HEK293T (cell line): ENCODE measurements around the gene LIPA.

Experiments used
- CTCF ChIA-PET: fragments of 350-600 bp; formaldehyde crosslinking; extraction: SDS; loops from one replicate; lab custom pipeline; 2021; ENCODE audit warnings: antibody characterized with exemption, inconsistent platforms; lab: Yijun Ruan, JAX
- POLR2A ChIA-PET: fragments of 350-600 bp; formaldehyde crosslinking; extraction: SDS; loops from one replicate; lab custom pipeline; 2020; ENCODE audit warnings: antibody characterized with exemption, inconsistent platforms; lab: Yijun Ruan, JAX
- DNase-seq: peaks from one replicate; pipeline ENCODE4 v3.0.0; 2012; ENCODE audit warnings: mixed read lengths; ENCODE audit errors: extremely low spot score
- ARNT ChIP-seq: fragments of 450-650 bp; IDR thresholded peaks from 2 replicates; pipeline ENCODE4 v1.6.1; 2017; ENCODE audit warnings: mild to moderate bottlenecking
- BHLHE40 ChIP-seq: fragments of 450-650 bp; IDR thresholded peaks from 2 replicates; pipeline ENCODE4 v1.6.1; 2016; ENCODE audit warnings: mild to moderate bottlenecking, moderate library complexity, borderline replicate concordance
- CTBP1 ChIP-seq: fragments of 450-650 bp; IDR thresholded peaks from 2 replicates; pipeline ENCODE4 v1.6.1; 2016; ENCODE audit warnings: borderline replicate concordance
- ELF4 ChIP-seq: fragments of 450-650 bp; IDR thresholded peaks from 2 replicates; pipeline ENCODE4 v1.6.1; 2017; ENCODE audit warnings: antibody characterized with exemption
- FOXA1 ChIP-seq: fragments of 450-650 bp; IDR thresholded peaks from 2 replicates; pipeline ENCODE4 v1.6.1; 2016; ENCODE audit warnings: mild to moderate bottlenecking
- FOXK2 ChIP-seq: fragments of 450-650 bp; IDR thresholded peaks from 2 replicates; pipeline ENCODE4 v1.6.1; 2016; ENCODE audit warnings: mild to moderate bottlenecking
- FOXM1 ChIP-seq: fragments of 450-650 bp; IDR thresholded peaks from 2 replicates; pipeline ENCODE4 v1.6.1; 2017; ENCODE audit warnings: mild to moderate bottlenecking, borderline replicate concordance
- HDGF ChIP-seq: fragments of 450-650 bp; IDR thresholded peaks from 2 replicates; pipeline ENCODE4 v1.6.1; 2017; ENCODE audit warnings: antibody characterized with exemption, borderline replicate concordance
- L3MBTL2 ChIP-seq: fragments of 450-650 bp; conservative IDR thresholded peaks from 2 replicates; pipeline ENCODE4 v1.6.1; 2016; ENCODE audit warnings: mild to moderate bottlenecking
- LEF1 ChIP-seq: fragments of 450-650 bp; IDR thresholded peaks from 2 replicates; pipeline ENCODE4 v1.6.1; 2017; ENCODE audit warnings: mild to moderate bottlenecking, borderline replicate concordance
- NFRKB ChIP-seq: fragments of 450-650 bp; IDR thresholded peaks from 2 replicates; pipeline ENCODE4 v1.6.1; 2016; ENCODE audit warnings: mild to moderate bottlenecking, moderate library complexity
- SP1 ChIP-seq: fragments of 450-650 bp; IDR thresholded peaks from 2 replicates; pipeline ENCODE4 v1.6.1; 2017
- SUZ12 ChIP-seq: fragments of 450-650 bp; IDR thresholded peaks from 2 replicates; pipeline ENCODE4 v1.6.1; 2016; ENCODE audit warnings: mild to moderate bottlenecking
- TARDBP ChIP-seq: fragments of 450-650 bp; IDR thresholded peaks from 2 replicates; pipeline ENCODE4 v1.6.1; 2016
- ZNF384 ChIP-seq: fragments of 450-650 bp; IDR thresholded peaks from 2 replicates; pipeline ENCODE4 v1.6.1; 2016
- TF ChIP-seq, protein P1 (sequence below): fragments of 450-650 bp; IDR thresholded peaks from 2 replicates; pipeline ENCODE4 v1.6.1; 2016

Gene LIPA

GRCh38 chr10:89224739-89225443 lies 26.7 kb downstream of the LIPA start:
- TF ChIP-seq CTBP1, result no peak
- ChIA-PET POLR2A (no interaction called here), CTCF (no interaction called here)
- DNase-seq, result no peak

DNA sequence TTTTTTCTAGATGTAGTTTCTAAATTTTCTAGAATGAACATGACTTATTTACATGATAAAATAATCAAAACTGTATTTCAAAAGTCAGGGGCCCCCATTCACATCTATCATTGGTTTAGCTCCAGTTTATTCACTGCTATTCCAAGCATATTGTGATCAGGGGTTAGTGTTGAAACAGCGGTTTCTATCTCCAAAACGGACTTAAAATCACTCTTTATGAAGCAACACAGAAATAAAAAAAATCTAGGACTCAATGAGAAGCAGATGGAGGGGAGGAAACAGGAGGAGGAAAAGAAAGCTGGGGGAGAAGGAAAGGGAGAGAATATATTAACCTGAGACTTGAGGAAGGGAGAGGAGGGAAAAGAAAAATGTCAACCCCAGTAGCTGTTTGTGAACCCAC lies 29.7 kb downstream of the LIPA start:
- ChIA-PET CTCF (no interaction called here), POLR2A (no interaction called here)
- DNase-seq, result no peak
- TF ChIP-seq SUZ12 (no peak), SP1 (no peak), TARDBP (no peak), FOXM1 (no peak), LEF1 (no peak), HDGF (no peak), L3MBTL2 (no peak), FOXK2 (no peak), ELF4 (no peak), BHLHE40 (no peak), ARNT (no peak), CTBP1 (no peak)

DNA sequence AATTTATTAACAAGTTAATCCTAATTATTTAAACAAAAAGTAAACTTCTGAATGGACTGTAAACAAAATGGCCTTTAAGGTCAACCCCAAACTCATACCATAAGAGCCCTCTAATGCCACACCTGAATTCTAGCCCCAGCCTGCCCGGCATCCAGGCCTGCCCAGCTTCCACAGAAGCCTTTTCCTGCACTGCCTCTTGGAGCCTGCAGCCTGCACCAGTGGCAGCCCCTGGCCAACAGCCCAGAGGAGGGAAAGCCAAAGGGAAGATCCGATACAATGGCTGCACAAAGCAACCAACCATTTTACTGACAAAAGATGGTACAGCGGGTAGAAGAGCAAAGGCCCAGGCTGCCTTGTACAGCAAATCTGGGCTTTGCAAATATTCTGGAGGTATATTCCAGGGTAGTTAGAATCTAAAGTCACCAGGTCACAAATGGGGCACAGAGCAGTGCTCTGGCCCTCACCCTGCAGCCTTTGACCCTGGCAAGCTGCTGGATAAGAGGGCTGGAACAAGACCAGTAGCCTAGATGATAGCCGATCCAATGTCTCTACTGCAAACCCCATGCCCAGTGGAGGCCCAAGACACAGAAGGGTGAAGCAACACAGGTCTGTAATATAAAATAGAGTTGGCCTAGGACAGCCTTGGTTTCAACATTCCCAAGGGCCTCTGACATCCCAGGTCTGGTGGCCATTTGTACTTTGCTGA lies 31.9 kb downstream of the LIPA start:
- CTCF ChIA-PET, result interaction anchor here (0.6 to 1.0 kb wide), 2 partner anchors 12 to 191 kb away, joined by 3 read pairs; no protein-coding TSS in a partner anchor
- TF ChIP-seq FOXM1, result no peak
- TF ChIP-seq L3MBTL2, result no peak
- no peak for TF ChIP-seq NFRKB
- TF ChIP-seq FOXA1, result no peak
- TF ChIP-seq HDGF, result no peak
- TF ChIP-seq SUZ12, result no peak
- TF ChIP-seq ELF4, result no peak
- TF ChIP-seq FOXK2, result no peak
- no peak for TF ChIP-seq ARNT
- no peak for TF ChIP-seq LEF1
- no peak for TF ChIP-seq SP1
- no peak for TF ChIP-seq BHLHE40
- no peak for TF ChIP-seq ZNF384
- TF ChIP-seq, protein P1, sequence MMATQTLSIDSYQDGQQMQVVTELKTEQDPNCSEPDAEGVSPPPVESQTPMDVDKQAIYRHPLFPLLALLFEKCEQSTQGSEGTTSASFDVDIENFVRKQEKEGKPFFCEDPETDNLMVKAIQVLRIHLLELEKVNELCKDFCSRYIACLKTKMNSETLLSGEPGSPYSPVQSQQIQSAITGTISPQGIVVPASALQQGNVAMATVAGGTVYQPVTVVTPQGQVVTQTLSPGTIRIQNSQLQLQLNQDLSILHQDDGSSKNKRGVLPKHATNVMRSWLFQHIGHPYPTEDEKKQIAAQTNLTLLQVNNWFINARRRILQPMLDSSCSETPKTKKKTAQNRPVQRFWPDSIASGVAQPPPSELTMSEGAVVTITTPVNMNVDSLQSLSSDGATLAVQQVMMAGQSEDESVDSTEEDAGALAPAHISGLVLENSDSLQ, result no peak
- TF ChIP-seq TARDBP, result no peak
- DNase-seq, result no peak
- POLR2A ChIA-PET, result no interaction called here

DNA sequence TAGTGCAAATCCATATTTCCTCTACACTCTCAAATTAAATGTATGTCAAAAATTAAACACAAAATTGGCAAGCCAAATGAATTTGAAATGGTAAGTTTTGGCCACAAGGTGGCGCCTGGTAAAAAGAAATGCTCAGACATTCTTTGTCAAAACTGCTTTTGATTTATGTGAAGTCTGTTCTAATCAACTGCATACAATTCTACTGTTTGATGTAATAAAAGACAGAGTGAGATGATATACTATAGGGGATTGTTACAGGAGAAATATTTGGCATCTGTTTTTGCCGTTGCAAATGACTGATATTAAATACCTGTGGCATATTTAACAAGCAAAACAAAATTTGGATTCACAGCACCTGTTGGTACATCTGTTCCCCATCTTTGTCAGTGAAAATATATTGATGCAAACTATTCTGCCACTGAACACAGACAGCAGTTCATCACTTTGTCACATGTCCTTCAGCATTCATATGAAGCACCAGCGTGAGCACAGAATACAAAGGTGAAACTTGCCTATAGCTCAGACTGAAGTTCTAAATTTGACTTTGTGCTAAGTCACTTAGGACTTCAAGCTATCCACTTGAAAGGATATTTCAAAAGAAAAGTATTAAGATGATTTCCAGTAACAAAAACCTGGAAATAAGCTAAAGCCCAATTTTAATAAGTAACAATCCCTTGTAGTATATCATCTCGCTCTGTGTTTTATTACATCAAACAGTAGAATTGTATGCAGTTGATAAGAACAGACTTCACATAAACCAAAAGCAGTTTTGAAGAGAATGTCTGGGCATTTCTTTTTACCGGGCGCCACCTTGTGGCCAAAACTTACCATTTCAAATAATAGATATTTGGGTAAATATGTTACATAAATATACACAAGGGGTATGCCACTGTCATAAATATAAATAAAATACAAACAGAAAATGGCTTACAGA lies 34.3 kb downstream of the LIPA start:
- ChIA-PET POLR2A (no interaction called here), CTCF (interaction anchor here (0.6 to 2.4 kb wide), 11 partner anchors 9 to 566 kb away, joined by 3 to 15 read pairs (median 4); no protein-coding TSS in a partner anchor)
- TF ChIP-seq FOXK2, result no peak
- TF ChIP-seq, protein P1, result peak; percentile 91
- peak; percentile 23 for DNase-seq

- ChIA-PET CTCF (interaction anchor here (1.0 to 1.1 kb wide), 2 partner anchors 280 to 281 kb away, joined by 6 to 9 read pairs; no protein-coding TSS in a partner anchor), POLR2A (no interaction called here)
- TF ChIP-seq BHLHE40 (no peak), FOXA1 (no peak), TARDBP (no peak), CTBP1 (no peak), HDGF (no peak)
- DNase-seq, result no peak
Measured at GRCh38 chr10:89216056-89216455, 35.5 kb downstream of the LIPA start.

DNA sequence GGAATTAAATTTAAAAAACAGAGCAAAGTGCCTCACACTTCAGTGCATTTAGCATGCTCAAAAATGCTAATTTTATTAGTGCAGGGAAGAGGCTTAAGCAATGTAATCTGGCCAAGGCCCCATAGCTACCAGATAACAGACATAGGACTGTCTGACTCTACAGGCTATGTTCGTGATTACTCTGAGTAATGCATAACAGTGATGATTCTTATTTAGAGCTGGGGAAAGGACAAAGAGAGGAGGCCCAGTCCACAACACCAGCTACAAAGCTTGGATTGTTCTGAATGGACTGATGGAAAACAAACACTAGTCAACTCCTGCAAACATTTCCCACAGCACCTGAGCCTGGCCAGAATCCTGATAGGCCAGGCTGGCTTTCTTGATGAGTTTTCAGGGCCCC lies 36.1 kb downstream of the LIPA start:
- TF ChIP-seq ZNF384 (no peak), LEF1 (no peak), FOXM1 (no peak), FOXK2 (no peak), BHLHE40 (no peak), ELF4 (no peak)
- POLR2A ChIA-PET, result no interaction called here
- CTCF ChIA-PET, result interaction anchor here (1.0 to 3.0 kb wide), 4 partner anchors 279 to 281 kb away, joined by 3 to 11 read pairs (median 8); no protein-coding TSS in a partner anchor
- no peak for DNase-seq
